ENCODE data around the gene MAST2.
A peak's percentile ranks its signal among the peaks of the same experiment; 100 is the strongest.
"Not testable (repeated sequence)": the region's sequence is repeated elsewhere in the genome, so short reads cannot be mapped to it uniquely, and the experiment has no call there.

The MAST2 gene

DNA sequence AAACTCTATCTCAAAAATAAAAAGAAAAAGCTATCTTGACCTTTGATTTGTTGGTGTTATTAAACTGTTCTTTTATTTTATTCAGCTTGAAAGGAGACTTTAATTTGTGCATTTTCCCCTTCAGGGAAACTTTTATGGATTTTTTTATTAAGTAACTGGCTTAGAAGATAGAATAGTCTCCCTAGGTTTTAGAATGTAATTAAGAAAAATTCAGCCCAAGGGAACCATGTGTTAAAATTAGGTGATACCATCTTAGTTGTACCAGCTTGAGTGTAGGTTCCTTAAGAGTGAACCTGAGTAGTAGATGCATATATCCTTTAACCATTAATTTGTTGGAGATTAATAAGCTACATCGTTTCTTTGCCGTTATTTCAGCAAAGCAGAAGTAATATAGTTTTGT, 11.4 kb downstream of the MAST2 start:
- no peak for DNase-seq (ENCODE audit: low spot score)

DNA sequence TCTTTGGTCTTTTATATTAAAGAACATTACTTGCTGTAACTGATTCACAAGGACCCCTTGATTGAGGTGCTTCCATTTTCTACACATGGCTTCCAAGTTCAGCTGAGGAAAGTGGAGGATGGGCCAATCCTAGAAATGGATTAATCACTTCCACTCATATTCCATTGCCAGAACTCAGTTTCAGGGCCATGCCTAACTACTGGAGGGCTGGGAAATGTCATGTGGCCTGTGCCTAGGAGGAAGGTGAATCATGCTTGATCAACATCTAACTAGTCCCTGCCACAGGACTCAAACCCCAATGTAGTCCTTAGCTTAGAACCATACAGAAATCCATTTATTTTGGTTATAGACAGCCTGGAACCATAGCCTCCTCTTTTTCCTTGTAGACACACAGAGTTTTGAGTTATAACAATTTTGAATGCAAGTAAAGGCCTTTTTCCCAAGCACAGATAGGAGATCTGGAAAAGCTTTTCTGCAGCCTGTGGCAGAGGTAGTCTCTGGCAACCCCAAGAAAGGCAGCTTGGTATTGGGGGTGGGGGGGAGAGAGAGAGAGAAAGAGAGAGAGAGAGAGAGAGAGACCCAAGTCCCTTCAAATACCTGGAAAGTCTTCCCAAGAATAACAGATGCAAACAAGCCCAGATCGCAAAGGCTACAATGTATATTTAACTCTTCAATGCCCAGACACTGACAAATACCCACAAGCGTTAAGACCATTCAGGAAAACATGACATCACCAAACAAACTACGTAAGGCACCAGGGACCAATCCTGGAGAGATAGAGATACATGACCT, 12.5 kb downstream of the MAST2 start:
- no peak for DNase-seq (ENCODE audit: low spot score)

DNA sequence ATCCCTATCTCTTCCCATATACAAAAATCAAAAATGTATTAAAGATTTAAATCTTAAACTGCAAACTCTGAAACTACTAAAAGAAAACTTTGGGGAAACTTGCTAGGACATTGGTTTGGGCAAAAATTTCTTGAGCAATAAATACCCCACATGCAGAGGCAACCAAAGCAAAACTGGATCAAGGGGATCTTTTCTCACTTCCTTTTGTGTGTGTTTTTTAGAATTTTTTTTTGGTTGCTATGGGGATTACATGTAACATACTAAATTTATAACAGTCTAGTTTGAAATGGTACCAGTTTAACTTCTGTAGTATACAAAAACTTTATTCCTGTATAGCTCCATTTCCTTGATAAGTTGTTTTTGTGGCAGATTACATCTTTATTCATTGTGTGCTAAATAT, 16.8 kb downstream of the MAST2 start:
- DNase-seq (ENCODE audit: low spot score): no peak

DNA sequence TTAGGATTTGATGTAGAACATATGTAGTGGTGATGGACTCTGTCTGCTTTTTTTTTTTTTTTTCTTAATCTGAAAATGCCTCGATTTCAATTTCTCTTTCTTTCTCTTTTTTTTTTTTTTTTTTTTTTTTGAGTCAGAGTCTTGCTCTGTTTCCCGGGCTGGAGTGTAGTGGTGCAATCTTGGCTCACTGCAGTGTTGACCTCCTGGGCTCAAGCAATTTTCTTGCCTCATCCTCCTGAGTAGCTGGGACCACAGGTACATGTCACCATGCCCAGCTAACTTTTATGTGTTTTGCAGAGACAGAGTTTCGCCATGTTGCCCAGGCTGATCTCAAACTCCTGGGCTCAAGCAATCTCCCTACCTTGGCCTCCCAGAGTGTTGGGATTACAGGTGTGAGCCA, 17.4 kb downstream of the MAST2 start:
- DNase-seq (ENCODE audit: low spot score): no peak

DNA sequence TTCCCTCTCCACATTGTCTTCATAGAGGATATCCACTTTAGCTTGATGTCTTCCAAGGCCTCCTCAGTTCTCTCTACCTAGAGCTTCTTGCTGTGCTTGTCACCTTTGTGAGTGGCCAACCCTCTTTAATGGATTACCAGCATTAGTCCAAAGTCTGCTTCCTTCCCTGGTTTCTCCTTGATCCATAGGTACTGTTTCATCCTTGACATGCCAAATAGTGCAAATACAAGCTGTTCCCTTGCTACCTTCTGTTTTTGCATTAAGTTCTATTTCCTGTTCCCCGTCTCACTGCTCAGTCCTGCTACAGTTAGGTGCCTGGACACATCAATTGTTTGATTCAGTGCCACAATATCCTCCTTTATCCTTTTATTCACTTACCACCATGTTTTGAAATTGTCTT, 19.2 kb downstream of the MAST2 start:
- no peak for DNase-seq (ENCODE audit: low spot score)

DNA sequence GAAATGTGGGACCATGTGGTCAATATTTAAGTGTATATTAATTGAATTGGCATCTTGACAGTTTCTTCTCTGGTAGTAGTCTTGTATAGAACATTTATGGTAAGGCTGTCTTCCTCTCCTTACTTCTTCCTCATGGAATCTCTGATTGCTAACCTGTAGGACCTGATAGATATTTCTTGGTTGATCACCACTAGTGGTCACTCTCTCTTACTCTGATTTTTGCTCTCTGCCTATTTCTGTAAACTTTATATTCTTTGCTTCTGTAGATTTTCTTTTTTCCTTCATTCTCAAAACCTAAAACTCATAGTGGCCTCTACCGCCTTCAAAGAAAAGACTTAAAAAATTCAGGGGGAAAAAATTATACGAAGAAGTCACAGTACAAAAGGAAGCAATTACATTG, 21.2 kb downstream of the MAST2 start:
- DNase-seq (ENCODE audit: low spot score): no peak

DNA sequence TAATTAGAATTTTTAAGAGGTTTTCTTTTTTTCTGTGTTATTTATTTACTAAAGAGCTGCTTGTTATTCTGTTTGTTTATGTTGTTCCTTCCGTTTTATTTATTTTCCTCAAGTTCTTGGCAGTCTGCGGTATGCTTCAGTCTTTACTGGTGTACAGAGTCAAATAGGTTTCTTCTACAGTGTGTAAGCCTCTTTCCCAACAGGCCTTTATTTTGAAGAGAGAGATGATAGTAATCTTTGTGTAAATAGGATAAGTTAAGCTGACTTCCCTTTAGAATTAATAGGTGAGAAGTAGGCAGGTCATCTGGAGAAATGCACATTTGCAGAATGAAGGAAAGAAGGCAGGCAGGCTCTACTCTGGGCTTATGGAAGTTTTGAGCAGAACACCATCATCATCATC, 23.8 kb downstream of the MAST2 start:
- no peak for DNase-seq (ENCODE audit: low spot score)

DNA sequence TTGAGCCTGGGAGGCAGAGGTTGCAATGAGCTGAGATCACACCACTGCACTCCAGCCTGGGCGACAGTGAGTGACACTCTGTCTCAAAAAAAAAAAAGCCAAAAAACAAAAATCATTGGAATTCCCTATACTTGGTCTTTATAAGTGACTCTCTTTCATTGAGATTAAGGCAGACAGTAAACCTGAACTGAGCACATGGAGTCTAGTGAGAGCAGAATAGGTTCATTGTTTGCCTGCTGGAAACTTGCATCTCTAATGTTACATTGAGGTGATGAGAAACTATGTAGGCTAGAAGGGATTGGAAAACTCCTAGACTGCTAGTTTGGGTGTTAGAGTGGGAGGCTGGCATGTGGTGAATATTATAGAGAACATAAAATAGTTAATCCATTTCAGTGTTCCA, 25.4 kb downstream of the MAST2 start:
- DNase-seq (ENCODE audit: low spot score): no peak

DNA sequence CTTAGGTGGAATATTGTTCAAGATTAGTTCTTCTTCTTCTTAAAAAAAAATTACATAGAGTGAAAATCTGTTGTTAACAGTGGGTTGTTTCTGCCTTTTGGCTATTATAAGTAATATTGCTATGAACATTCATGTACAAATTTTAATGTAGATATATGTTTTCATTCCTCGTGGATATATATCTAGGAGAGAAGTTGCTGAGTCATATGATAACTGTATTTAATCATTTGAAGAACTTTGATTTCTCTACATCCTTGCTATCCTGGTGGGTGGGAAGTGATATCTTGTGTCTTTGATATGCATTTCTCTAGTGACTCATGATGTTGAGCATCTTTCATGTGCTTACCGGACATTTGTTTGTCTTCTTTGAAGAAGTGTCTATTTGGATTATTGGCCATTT, 29.9 kb downstream of the MAST2 start:
- no peak for DNase-seq (ENCODE audit: low spot score)

DNA sequence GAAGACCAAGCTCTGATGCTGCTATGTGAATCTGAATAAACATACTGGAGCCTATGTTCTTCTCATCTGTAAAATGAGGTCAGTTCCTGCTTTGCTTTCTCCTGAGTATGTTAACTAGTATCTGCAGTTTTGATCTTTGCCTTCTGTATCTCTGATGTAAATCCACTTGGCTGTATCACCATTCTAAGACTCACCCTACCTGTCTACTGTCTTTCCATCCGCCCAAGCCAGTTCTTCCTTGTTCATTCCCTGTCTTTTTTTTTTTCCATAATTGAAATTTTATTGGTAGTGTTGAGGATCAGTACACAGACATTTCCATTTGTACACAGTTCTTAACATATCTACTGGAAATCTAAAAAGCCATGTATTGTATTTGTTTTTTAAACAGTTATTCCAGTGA, 31.3 kb downstream of the MAST2 start:
- no peak for DNase-seq (ENCODE audit: low spot score)

DNA sequence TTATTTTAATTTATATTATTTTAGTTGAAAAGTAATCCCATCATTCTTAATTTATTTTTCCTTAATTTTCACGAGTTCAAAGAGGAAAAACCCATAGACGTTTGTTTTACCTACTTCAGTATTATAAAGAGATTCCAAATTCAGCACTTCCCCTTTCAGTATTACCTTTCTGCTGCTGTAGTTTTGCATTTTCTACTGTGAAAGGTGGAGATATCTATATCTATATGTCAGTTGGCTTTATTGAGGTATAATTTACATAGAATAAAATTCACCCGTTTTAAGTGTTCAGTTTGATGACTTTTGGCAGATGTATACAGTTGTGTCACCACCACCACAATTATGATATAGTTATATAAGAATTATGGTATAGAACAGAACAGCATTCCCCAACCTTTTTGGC, 33.0 kb downstream of the MAST2 start:
- no peak for DNase-seq (ENCODE audit: low spot score)

DNA sequence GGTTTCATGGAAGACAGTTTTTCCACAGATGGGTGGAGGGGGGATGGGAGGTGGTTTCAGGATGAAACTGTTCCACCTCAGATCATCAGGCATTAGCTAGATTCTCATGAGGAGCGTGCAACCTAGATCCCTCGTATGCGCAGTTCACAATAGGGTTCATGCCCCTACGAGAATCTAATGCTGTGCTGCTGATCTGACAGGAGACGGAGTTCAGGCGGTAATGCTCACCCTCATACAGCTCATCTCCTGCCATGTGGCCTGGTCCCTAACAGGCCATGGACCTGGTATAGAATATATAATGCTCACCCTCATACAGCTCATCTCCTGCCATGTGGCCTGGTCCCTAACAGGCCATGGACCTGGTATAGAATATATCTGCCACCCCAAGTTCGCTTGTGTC, 33.4 kb downstream of the MAST2 start:
- not testable (repeated sequence) for DNase-seq (ENCODE audit: low spot score)

DNA sequence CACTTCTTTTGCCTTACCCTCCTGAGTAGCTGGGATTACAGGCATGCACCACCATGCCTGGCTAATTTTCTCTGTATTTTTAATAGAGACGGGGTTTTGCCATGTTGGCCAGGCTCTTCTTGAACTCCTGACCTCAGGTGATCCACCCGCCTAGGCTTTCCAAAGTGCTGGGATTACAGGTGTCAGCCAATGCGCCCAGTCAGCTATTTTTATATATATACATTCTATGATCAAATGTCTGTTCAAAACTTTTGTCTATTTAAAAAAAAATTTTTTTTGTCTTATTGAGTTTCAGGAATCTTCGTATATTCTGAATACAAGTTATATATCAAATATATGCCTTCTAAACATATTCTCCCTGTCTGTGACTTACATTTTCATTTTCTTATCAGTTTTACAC, 34.9 kb downstream of the MAST2 start:
- not testable (repeated sequence) for DNase-seq (ENCODE audit: low spot score)

DNA sequence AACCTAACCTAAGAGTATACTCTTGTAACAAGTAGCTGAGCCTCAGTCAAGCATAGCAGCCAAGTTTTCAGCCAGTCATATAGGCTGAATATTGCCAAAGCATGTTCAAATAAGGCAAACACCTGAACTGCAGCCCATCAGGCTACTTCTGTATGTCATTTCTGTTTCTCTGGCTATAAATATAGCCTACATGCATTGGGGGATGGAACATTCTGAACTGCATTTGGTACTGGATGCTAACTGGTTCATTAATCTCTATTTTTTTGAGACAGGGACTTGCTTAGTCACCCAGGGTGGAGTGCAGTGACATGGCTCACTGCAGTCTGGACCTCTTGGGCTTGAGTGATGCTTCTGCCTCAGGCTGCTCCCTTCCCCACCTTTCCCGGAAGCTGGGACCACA, 37.3 kb downstream of the MAST2 start:
- no peak for DNase-seq (ENCODE audit: low spot score)

DNA sequence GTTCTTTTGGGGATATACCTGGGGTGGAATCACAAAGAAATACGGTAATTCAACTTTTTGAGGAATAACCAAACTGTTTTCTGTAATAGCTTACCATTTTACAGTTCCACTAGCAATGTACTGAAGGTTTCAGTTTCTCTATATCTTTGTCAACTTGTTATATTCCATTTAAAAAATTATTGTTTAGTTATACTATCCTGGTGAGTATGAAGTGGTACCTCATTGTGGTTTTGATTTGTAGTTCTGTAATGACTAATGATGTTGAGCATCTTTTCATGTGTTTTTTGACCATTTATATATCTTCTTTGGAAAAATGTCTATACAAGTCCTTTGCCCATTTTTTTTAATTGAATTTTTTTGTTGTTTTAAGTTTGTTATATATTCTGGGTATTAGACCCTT, 39.4 kb downstream of the MAST2 start:
- no peak for DNase-seq (ENCODE audit: low spot score)

DNA sequence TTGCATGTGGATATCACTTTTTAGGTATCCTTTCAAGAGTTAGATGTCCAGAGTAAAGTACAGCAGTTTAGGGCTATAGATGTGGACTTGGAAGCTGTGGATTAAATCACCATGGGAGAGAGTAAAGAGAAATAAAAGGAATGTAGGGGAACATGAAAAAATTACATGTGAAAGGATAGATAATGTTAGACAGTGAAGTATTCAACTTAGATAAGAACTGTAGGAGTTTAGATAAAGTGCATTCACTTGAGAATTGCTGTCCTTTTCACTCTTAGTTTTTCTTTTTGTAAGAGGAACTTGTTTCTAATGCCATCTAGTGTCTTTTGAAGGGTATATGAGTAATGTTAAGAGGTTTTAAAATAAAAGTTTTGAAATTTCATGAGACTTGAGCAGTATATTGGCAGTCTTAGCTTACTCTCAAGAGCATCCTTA, 40.1 kb downstream of the MAST2 start:
- no peak for DNase-seq (ENCODE audit: low spot score)

DNA sequence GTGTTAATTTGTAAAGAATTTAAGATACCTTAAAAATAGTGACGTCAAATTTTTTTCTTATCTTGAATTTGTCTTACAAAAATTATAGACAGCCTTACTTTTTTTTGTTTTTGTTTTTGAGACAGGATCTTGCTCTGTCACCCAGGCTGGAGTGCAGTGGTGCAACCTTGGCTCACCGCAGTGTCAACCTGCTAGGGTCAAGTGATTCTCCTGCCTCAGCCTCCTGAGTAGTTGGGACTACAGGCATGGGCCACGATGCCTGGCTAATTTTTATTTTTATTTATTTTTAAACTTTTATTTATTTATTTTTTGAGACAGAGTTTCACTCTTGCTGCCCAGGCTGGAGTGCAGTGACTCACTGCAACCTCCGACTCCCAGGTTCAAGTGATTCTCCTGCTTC, 40.6 kb downstream of the MAST2 start:
- DNase-seq (ENCODE audit: low spot score): not testable (repeated sequence)

DNA sequence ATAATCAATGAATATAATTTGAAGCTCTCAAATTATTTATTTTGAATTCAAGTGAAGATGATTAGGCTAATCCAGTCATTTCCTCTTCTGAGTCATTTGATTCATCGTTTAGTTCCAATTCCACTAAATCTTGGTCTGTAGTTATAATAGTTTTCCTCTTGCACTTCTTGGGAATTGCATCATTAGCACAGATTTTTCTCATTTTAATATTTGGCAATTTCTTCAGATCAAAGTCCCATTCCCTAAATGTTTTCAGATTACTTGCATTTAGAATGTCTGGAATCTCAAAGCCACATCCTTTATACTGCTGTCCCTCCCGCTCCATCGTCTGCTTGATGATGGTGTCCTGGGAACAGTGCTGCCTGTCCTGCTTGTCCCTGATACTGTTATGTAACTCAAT, 43.5 kb downstream of the MAST2 start:
- DNase-seq (ENCODE audit: low spot score): no peak

DNA sequence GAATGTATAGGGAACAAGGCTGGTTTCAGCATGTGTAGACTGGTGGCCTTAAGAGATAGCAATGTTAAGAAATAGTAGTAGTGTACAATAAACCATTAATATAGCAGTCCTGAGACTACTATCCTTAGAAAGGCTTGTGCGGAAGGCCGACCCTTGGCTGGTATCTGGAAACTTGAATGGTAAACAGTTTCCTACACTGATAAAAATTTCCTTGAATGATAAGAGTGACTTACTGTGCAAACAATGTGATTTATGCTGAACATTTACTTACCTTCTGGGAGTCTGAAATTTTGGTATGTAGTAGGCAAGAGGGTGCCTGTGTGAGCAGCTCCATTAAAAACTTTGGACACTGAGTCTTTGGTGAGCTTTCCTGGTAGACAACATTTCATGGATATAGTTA, 44.7 kb downstream of the MAST2 start:
- no peak for DNase-seq (ENCODE audit: low spot score)

DNA sequence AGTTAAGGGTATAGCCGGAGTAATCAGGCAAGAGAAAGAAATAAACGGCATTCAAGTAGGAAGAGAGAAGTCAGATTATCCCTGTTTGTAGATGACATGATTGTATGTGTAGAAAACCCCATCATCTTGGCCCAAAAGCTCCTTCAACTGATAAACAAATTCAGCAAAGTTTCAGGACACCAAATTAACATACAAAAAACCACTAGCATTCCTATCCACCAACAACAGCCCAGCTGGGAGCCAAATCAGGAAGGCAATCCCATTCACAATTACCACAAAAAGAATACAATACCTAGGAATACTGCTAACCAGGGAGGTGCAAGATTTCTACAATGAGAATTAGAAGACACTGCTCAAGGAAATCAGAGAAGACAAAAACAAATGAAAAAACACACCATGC, 45.3 kb downstream of the MAST2 start:
- no peak for DNase-seq (ENCODE audit: low spot score)

DNA sequence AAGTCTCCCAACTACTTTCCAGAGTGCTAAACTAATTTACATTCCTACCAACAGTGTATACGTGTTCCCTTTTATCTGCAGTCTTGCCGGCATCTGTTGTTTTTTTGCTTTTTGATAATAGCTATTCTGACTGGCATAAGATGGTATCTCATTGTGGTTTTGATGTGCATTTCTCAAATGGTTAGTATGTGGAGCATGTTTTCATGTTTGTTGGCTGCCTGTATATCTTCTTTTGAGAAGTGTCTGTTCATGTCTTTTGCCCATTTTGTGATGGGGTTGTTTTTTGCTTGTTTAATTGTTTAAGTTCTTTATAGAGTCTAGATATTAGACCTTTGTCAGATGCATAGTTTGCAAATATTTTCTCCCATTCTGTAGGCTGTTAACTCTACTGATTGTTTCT, 46.6 kb downstream of the MAST2 start:
- DNase-seq (ENCODE audit: low spot score): no peak

DNA sequence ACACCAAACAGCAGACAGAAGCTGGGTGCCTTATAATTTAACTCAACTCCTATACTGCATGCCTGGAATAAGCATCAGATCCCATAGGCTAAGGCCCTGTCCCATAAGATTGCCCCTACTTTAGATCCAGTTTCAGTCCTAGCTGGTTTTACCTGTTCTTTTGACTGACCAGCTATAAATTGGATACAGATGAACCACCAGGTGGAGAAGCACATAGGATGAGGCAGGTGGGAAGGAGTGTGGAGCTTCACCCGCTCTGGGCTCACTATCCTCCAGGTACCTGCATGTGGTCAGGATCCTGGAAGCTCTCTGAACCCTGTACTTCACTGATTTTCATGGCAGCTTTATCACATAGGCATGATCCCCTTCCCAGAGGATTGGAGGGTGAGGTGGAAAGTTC, 51.3 kb downstream of the MAST2 start:
- peak; percentile 32 for DNase-seq (ENCODE audit: low spot score)

DNA sequence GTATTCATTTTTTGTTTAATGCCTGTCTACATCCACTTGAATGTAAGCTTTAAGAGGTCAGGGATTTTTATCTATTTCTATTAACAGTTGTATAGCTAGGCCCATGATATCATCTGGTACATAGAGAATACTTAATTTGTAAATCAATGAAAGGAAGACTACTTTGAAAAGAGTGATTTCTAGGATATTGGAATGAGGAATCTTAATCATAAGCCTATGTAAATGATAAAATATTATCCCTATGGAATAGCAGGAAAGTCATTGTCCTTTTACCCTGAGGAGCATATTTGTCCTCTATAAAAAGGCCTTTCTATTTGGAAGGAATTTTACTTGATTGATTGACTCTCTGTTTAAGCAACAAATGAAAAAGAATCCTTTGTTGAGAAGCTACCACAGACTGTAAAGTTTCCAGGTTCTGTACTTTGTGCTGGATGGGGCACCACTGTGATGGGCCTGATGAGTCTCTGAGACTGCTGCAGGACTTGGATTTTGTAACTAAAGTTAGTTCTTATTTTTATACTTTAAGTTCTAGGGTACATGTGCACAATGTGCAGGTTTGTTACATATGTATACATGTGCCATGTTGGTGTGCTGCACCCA, 53.8 kb downstream of the MAST2 start:
- DNase-seq (ENCODE audit: low spot score): no peak

Measured in iPS-NIHi11 (cell line).